Body of pancreas (tissue), 4 donors: Measurements from ENCODE around the gene LDB2.

ENCODE experiments used
- POLR2A ChIP-seq, 3 donors: fragments of 450-650 bp; IDR thresholded peaks; one replicate each; pipeline ENCODE4 v1.6.1; 2016; ENCODE audit warnings: antibody characterized with exemption in 3 of 3, mild to moderate bottlenecking in 2 of 3
- TF ChIP-seq, protein P1 (sequence below), 7 experiments: fragments of 450-650 bp in 4 of 7; fragments of 200-600 bp in 3 of 7; sonication (generic) in 3 of 7; IDR thresholded peaks; one replicate each; pipeline ENCODE4 v1.5.1; 2016 to 2019; ENCODE audit warnings: antibody characterized with exemption in 7 of 7

DNA sequence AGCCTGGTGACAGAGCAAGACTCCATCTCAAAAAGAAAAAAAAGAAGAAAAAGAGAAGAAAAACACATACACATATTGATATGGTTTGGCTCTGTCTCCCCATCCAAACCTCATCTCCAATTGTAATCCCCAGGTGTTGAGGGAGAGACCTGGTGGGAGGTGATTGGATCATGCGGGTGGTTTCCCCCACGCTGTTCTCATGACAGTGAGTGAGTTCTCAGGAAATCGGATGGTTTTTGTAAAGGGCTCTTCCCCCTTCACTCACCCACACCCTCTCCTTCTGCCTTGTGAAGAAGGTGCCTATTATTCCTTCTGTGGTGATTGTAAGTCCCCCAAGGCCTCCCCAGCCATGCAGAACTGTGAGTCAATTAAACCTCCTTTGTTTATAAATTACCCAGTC, 68.4 kb downstream of the LDB2 start:
- TF ChIP-seq, protein P1, sequence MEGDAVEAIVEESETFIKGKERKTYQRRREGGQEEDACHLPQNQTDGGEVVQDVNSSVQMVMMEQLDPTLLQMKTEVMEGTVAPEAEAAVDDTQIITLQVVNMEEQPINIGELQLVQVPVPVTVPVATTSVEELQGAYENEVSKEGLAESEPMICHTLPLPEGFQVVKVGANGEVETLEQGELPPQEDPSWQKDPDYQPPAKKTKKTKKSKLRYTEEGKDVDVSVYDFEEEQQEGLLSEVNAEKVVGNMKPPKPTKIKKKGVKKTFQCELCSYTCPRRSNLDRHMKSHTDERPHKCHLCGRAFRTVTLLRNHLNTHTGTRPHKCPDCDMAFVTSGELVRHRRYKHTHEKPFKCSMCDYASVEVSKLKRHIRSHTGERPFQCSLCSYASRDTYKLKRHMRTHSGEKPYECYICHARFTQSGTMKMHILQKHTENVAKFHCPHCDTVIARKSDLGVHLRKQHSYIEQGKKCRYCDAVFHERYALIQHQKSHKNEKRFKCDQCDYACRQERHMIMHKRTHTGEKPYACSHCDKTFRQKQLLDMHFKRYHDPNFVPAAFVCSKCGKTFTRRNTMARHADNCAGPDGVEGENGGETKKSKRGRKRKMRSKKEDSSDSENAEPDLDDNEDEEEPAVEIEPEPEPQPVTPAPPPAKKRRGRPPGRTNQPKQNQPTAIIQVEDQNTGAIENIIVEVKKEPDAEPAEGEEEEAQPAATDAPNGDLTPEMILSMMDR (IDR thresholded peaks at IDR 0.05), result no peak
- TF ChIP-seq POLR2A (IDR thresholded peaks at IDR 0.05), result no peak
